ENCODE measurements around the gene TMEM121B.

- no peak for TF ChIP-seq REST (IDR thresholded peaks at IDR 0.05; ENCODE audit: low read depth)
- TF ChIP-seq ZBTB7A (IDR thresholded peaks at IDR 0.05; ENCODE audit: low read depth): no peak
- TF ChIP-seq EP300 (IDR thresholded peaks at IDR 0.05; ENCODE audit: borderline replicate concordance): no peak
- no peak for TF ChIP-seq TCF12 (IDR thresholded peaks at IDR 0.05; ENCODE audit: low read depth)
- TF ChIP-seq TAF1 (IDR thresholded peaks at IDR 0.05; ENCODE audit: low read depth): no peak
- no peak for TF ChIP-seq CEBPB (IDR thresholded peaks at IDR 0.05)
- no peak for TF ChIP-seq YY1 (IDR thresholded peaks at IDR 0.05; ENCODE audit: low read depth)
- no peak for TF ChIP-seq CREB1 (IDR thresholded peaks at IDR 0.05; ENCODE audit: low read depth)
- TF ChIP-seq RAD21 (IDR thresholded peaks at IDR 0.05; ENCODE audit: low read depth): no peak
- TF ChIP-seq EGR1 (IDR thresholded peaks at IDR 0.05): no peak
- no peak for TF ChIP-seq NFIC (IDR thresholded peaks at IDR 0.05)
- no peak for TF ChIP-seq FOXM1 (IDR thresholded peaks at IDR 0.05; ENCODE audit: borderline replicate concordance, low read depth)
- no peak for TF ChIP-seq MAX (IDR thresholded peaks at IDR 0.05)
- TF ChIP-seq TEAD4 (IDR thresholded peaks at IDR 0.05): no peak
Observed at GRCh38 chr22:17104336-17104935, 16.7 kb downstream of the TMEM121B start.
